Loucy (cell line): ENCODE results near the gene PRR20G.

Source experiments
- H2AFZ ChIP-seq: fragments of 200-600 bp; sonication (generic); 2 replicates; pipeline ENCODE4 v1.6.0; 2016; ENCODE audit warnings: antibody characterized with exemption, mild to moderate bottlenecking, low read length, moderate library complexity
- H3F3A ChIP-seq: fragments of 200-600 bp; 2 replicates; pipeline ENCODE4 v1.6.0; 2016; ENCODE audit warnings: antibody characterized with exemption, low read depth, mild to moderate bottlenecking
- H3K27me3 ChIP-seq: fragments of 200-600 bp; sonication (generic); 2 replicates; pipeline ENCODE4 v1.6.1; 2014; ENCODE audit warnings: low read length, mild to moderate bottlenecking; ENCODE audit not compliant: insufficient read depth, poor library complexity, severe bottlenecking
- H3K36me3 ChIP-seq: fragments of 200-600 bp; sonication (generic); 2 replicates; pipeline ENCODE4 v1.6.1; 2016; ENCODE audit warnings: low read length; ENCODE audit not compliant: insufficient read depth
- H3K4me1 ChIP-seq: fragments of 200-600 bp; sonication (generic); 2 replicates; pipeline ENCODE4 v1.5.1; 2014; ENCODE audit warnings: low read length, mild to moderate bottlenecking; ENCODE audit not compliant: insufficient read depth, poor library complexity, severe bottlenecking
- H3K4me2 ChIP-seq: fragments of 200-600 bp; sonication (generic); 2 replicates; pipeline ENCODE4 v1.6.0; 2014; ENCODE audit warnings: antibody characterized with exemption, low read length, low read depth, mild to moderate bottlenecking; ENCODE audit not compliant: poor library complexity, severe bottlenecking
- H3K4me3 ChIP-seq: fragments of 200-600 bp; sonication (generic); 2 replicates; pipeline ENCODE4 v1.5.1; 2014; ENCODE audit warnings: low read length, mild to moderate bottlenecking, mixed read lengths; ENCODE audit not compliant: poor library complexity, severe bottlenecking
- H3K79me2 ChIP-seq: fragments of 200-600 bp; sonication (generic); 2 replicates; pipeline ENCODE4 v1.6.1; 2014; ENCODE audit warnings: low read length; ENCODE audit not compliant: insufficient read depth
- H3K9ac ChIP-seq: fragments of 200-600 bp; sonication (generic); 2 replicates; pipeline ENCODE4 v1.6.0; 2014; ENCODE audit warnings: mild to moderate bottlenecking, low read depth, low read length, moderate library complexity; ENCODE audit not compliant: poor library complexity, severe bottlenecking
- H3K9me2 ChIP-seq: fragments of 200-600 bp; sonication (generic); replicated peaks from 2 replicates; pipeline ENCODE4 v1.6.1; 2016; ENCODE audit warnings: low read depth, low read length, mixed read lengths
- H3K9me3 ChIP-seq: fragments of 200-600 bp; sonication (generic); 2 replicates; pipeline ENCODE4 v1.6.1; 2014; ENCODE audit warnings: mild to moderate bottlenecking, antibody characterized with exemption, low read length, low read depth; ENCODE audit not compliant: insufficient read depth
- H4K20me1 ChIP-seq: fragments of 200-600 bp; sonication (generic); 2 replicates; pipeline ENCODE4 v1.6.0; 2014; ENCODE audit warnings: antibody characterized with exemption, low read length, mild to moderate bottlenecking; ENCODE audit not compliant: insufficient read depth, poor library complexity, severe bottlenecking
- CTCF ChIP-seq: fragments of 200-600 bp; sonication (generic); conservative IDR thresholded peaks from 2 replicates; pipeline ENCODE4 v1.5.1; 2014; ENCODE audit warnings: mild to moderate bottlenecking, antibody characterized with exemption, low read length
- EZH2phosphoT487 ChIP-seq: fragments of 200-600 bp; IDR thresholded peaks from 2 replicates; pipeline ENCODE4 v1.6.1; 2018; ENCODE audit warnings: antibody characterized with exemption, mild to moderate bottlenecking, moderate library complexity, borderline replicate concordance

The PRR20G gene

GRCh38 chr3:127235706-127236105 is 52.1 kb downstream of the PRR20G start:
- Histone ChIP-seq H4K20me1 (peaks cover 6% of the 10 kb centered on the region), H3K9me3 (no peaks in the 10 kb centered on the region), H3K4me1 (no peaks in the 10 kb centered on the region), H3K9me2 (no peaks in the 10 kb centered on the region), H3K79me2 (no peaks in the 10 kb centered on the region), H3K9ac (no peak overlapping the region), H3F3A (no peaks in the 10 kb centered on the region), H3K36me3 (no peaks in the 10 kb centered on the region), H3K27me3 (no peaks in the 10 kb centered on the region), H2AFZ (no peak overlapping the region), H3K4me3 (no peak overlapping the region), H3K4me2 (no peak overlapping the region)
- no peak for TF ChIP-seq CTCF
- TF ChIP-seq EZH2phosphoT487 = no peak

GRCh38 chr3:127234778-127235177 is 53.1 kb downstream of the PRR20G start:
- H3K4me2 ChIP-seq = no peak overlapping the region
- no peaks in the 10 kb centered on the region for H3K79me2 ChIP-seq
- no peaks in the 10 kb centered on the region for H3K36me3 ChIP-seq
- no peaks in the 10 kb centered on the region for H3F3A ChIP-seq
- H3K9me3 ChIP-seq = no peaks in the 10 kb centered on the region
- H4K20me1 ChIP-seq = peaks cover 6% of the 10 kb centered on the region
- H3K9ac ChIP-seq = no peak overlapping the region
- no peaks in the 10 kb centered on the region for H3K4me1 ChIP-seq
- H3K4me3 ChIP-seq = no peak overlapping the region
- TF ChIP-seq CTCF = no peak
- no peak for TF ChIP-seq EZH2phosphoT487
- H2AFZ ChIP-seq = no peak overlapping the region
- no peaks in the 10 kb centered on the region for H3K27me3 ChIP-seq
- no peaks in the 10 kb centered on the region for H3K9me2 ChIP-seq
